Calu3 (cell line): ENCODE results near the gene TOM1L2. TPM values are rescaled to one million over a fixed set of nuclear protein-coding genes. Genes with fewer than 3 reads are reported as not detected.

ENCODE experiments used
- BruUV-seq: library from RNA; stranded (reverse); fragments of 400-500 nt; replicated peaks from 2 replicates; lab custom pipeline; 2021; lab: Mats Ljungman, UMichigan
- CTCF ChIA-PET: fragments of 300-600 bp; sonication (Branson Sonifier 250); formaldehyde crosslinking; loops from one replicate; lab custom pipeline; 2022; ENCODE audit warnings: antibody characterized with exemption; lab: Charles Lee
- DNase-seq: peaks from one replicate; pipeline ENCODE4 v3.0.0; 2022
- H3K27ac Mint-ChIP-seq: one replicate; pipeline ENCODE4 v1.8.0; 2022; ENCODE audit warnings: mixed read lengths; ENCODE audit not compliant: unreplicated experiment
- H3K27me3 Mint-ChIP-seq: one replicate; pipeline ENCODE4 v1.8.0; 2022; ENCODE audit warnings: mixed read lengths; ENCODE audit not compliant: unreplicated experiment
- H3K36me3 Mint-ChIP-seq: one replicate; pipeline ENCODE4 v1.8.0; 2022; ENCODE audit warnings: mild to moderate bottlenecking, moderate library complexity, mixed read lengths; ENCODE audit not compliant: insufficient read depth, unreplicated experiment
- H3K4me1 Mint-ChIP-seq: one replicate; pipeline ENCODE4 v1.8.0; 2022; ENCODE audit warnings: mild to moderate bottlenecking, low read depth, mixed read lengths; ENCODE audit not compliant: unreplicated experiment
- H3K4me3 Mint-ChIP-seq: one replicate; pipeline ENCODE4 v1.8.0; 2022; ENCODE audit warnings: mild to moderate bottlenecking, low read depth, moderate library complexity, mixed read lengths; ENCODE audit not compliant: unreplicated experiment
- H3K9me3 Mint-ChIP-seq: one replicate; pipeline ENCODE4 v1.8.0; 2022; ENCODE audit warnings: low read depth, mixed read lengths; ENCODE audit not compliant: unreplicated experiment
- CTCF ChIP-seq: fragments of 200-600 bp; IDR thresholded peaks from one replicate; pipeline ENCODE4 v1.8.0; 2022; ENCODE audit warnings: antibody characterized with exemption; ENCODE audit not compliant: unreplicated experiment
- intact Hi-C: fragments of 100-400 bp; cut with micrococcal nuclease; formaldehyde crosslinking; loops from one replicate; pipeline ENCODE4 v1.10.0; 2022; ENCODE audit not compliant: unreplicated experiment
- total RNA-seq: library from RNA; stranded (reverse); gene quantifications from 2 replicates; pipeline ENCODE4 v1.2.3, GENCODE V29; 2022

TOM1L2 gene
- total RNA-seq, 1 experiment from 2014 or later, result 20.1 TPM

GRCh38 chr17:17987187-17987896 lies 15.1 kb upstream of the TOM1L2 start:
- intact Hi-C loops, result no loop called here
- Mint-ChIP-seq H3K36me3 (peaks cover 5% of the 10 kb centered on the region), H3K4me1 (peaks cover 10% of the 10 kb centered on the region), H3K9me3 (no peaks in the 10 kb centered on the region), H3K4me3 (no peak overlapping the region), H3K27me3 (no peaks in the 10 kb centered on the region), H3K27ac (no peak overlapping the region)
- CTCF ChIA-PET, result no interaction called here
- TF ChIP-seq CTCF, result no peak
- no TSS peak for BruUV-seq
- DNase-seq, result no peak

GRCh38 chr17:17985555-17985954 lies 13.4 kb upstream of the TOM1L2 start:
- intact Hi-C loops, result no loop called here
- BruUV-seq, result no TSS peak

GRCh38 chr17:17985153-17985552 lies 13.0 kb upstream of the TOM1L2 start:
- CTCF ChIA-PET, result interaction anchor here (1.2 kb wide), 1 partner anchor 9 kb away, joined by 3 read pairs; no protein-coding TSS in a partner anchor
- peaks cover 5% of the 10 kb centered on the region for H3K36me3 Mint-ChIP-seq
- no peak for DNase-seq
- no TSS peak for BruUV-seq
- no peaks in the 10 kb centered on the region for H3K27me3 Mint-ChIP-seq
- H3K4me1 Mint-ChIP-seq, result peaks cover 3% of the 10 kb centered on the region
- no peak for TF ChIP-seq CTCF
- H3K9me3 Mint-ChIP-seq, result no peaks in the 10 kb centered on the region
- no peak overlapping the region for H3K27ac Mint-ChIP-seq
- no peak overlapping the region for H3K4me3 Mint-ChIP-seq
- intact Hi-C loops, result no loop called here

More at GRCh38 chr17:17985555-17985954, 13.4 kb upstream of the TOM1L2 start:
- Mint-ChIP-seq H3K9me3 (no peaks in the 10 kb centered on the region), H3K36me3 (peaks cover 5% of the 10 kb centered on the region), H3K27ac (no peak overlapping the region), H3K4me3 (no peak overlapping the region), H3K4me1 (peaks cover 7% of the 10 kb centered on the region), H3K27me3 (no peaks in the 10 kb centered on the region)
- DNase-seq, result no peak
- CTCF ChIA-PET, result no interaction called here
- no peak for TF ChIP-seq CTCF

- no peak for DNase-seq
- no peaks in the 10 kb centered on the region for H3K27me3 Mint-ChIP-seq
- no peak for TF ChIP-seq CTCF
- BruUV-seq, result no TSS peak
- H3K27ac Mint-ChIP-seq, result no peak overlapping the region
- no peaks in the 10 kb centered on the region for H3K9me3 Mint-ChIP-seq
- intact Hi-C loops, result no loop called here
- H3K4me3 Mint-ChIP-seq, result no peak overlapping the region
- H3K4me1 Mint-ChIP-seq, result no peaks in the 10 kb centered on the region
- H3K36me3 Mint-ChIP-seq, result peaks cover under 1% of the 10 kb centered on the region
- CTCF ChIA-PET, result no interaction called here
Observed at GRCh38 chr17:17983776-17984175, 11.6 kb upstream of the TOM1L2 start.
